ENCODE results near the gene C1orf87. TPM values are rescaled to one million over a fixed set of nuclear protein-coding genes. Genes with fewer than 3 reads are reported as not detected.

Gene C1orf87, protein sequence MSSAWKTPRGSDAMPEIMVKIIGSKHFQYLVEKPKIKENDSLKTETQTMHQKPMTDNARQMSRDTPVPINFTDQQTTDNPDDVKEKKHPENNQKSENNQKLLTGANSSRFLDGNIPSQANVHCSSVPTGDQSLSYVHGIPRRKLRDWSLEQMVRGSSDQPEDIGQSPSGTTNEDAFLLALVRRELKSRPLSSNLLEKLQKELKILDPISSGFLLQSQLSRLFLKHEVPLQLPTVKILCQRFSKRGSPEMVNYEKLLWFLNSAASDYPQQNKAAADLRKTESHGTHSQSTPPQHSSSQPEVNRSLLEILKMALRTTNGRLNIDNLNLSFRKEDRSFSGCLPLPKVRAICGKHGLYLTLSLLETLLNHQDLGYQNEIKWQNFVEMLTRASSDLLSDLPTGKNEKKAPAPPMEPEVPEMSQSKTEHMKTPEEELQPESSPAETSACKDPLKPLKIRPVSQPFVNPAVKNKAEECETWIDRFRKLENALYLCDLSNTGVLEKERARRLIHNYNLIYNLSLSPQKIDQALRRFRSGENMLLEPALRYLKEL
- total RNA-seq = not detected

DNA sequence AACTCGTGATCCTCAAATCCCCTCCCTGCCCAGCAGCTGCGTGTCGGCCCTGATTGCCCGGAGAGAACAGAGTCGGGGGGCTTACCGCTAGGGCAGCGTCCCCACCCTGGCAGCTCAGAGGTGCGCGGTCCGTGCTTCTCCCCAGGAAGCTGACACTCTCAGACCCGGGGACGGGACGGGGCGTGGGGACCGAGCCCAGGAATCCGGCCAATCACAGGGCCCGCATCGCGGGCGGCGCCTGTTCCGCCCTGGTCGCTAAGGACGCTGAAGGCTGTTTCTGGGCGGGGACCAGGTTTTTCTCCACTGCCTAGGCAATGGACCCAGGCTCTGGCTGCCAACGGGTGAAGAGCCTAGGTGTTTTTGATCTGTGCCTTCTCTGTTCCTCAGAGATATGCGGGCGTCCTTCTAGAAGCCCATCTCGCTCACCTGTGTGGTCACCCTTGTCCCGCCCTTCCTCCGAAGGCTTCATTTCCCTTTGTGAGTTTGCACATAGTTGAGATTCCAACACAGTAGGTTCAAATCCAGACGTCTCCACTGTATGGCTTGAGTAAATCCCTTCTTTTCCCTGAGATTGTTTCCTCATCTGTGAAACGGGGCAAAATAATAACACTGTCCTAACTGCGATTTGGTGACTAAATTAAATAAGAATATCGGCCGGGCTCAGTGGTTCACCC lies at the start of gene C1orf87:
TSS of gene C1orf87 (minus strand) at position 166 of the 674 bp plus-strand sequence. CDS start 1,127 bp downstream, outside the sequence.
- no peaks in the 10 kb centered on the region for H3K9me3 Mint-ChIP-seq
- H3K27me3 Mint-ChIP-seq = peaks cover 31% of the 10 kb centered on the region
- H3K36me3 Mint-ChIP-seq = no peaks in the 10 kb centered on the region
- ChIA-PET POLR2A (no interaction called here), CTCF (no interaction called here)
- H3K27ac Mint-ChIP-seq = no peak within 1 kb of the TSS
- DNase-seq = no peak
- intact Hi-C loops (cut with micrococcal nuclease) = no loop called here
- no peaks in the 10 kb centered on the region for H3K4me1 Mint-ChIP-seq (ENCODE audit: low read depth)
- no peak within 1 kb of the TSS for H3K4me3 Mint-ChIP-seq

DNA sequence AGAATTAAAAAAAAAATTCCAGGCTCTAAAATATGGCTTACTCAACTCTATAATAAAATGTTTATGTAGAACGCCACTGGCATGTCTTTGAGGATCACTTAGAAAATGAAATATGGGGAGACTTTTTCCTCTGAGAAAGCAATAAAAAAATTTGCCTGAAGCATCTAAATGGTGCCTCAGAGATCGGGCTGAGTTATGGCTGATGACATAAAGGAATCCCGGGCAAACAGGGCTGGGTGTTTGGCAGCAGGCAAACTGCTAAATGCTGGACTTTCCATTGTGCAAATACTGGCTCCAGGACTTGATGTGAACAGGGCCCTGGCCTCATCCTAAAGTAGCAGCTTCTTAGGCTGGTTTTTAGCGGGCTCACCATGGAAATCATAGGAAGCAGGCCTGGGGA lies 44.5 kb upstream of the C1orf87 start:
- ChIA-PET CTCF (no interaction called here), POLR2A (no interaction called here)
- Mint-ChIP-seq H3K27me3 (peaks cover under 1% of the 10 kb centered on the region), H3K4me1 (ENCODE audit: low read depth) (no peaks in the 10 kb centered on the region), H3K4me3 (no peak overlapping the region), H3K9me3 (no peaks in the 10 kb centered on the region), H3K36me3 (no peaks in the 10 kb centered on the region), H3K27ac (no peak overlapping the region)
- no peak for DNase-seq
- intact Hi-C loops (cut with micrococcal nuclease) = no loop called here

DNA sequence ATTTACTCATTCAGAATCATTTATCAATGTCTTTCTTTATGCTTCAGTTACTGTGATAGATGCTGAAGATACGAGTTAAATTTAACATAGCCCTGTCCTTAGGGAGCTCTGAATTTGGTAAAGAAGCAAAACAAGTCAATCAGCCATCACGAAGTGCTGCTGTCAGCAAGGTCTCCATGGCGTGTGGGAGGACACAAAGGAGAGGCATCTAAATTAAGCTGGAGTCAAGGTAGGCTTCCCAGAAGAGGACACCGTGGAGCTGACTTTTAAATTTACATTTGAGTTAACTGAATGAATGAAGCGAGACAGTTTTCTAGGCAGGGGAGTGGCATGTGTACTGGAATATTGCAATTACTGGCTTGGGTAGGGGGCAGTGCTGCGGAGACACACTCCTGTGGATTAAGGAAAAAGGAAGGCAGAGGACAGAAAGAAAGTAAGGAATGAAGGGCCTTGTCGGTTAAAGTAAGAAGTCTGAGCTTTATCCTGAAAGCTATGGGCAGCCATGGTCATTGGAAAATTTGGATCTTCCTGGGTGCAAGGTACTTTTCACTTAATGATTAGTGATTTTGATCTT lies 41.3 kb upstream of the C1orf87 start:
- Mint-ChIP-seq H3K9me3 (peaks cover 3% of the 10 kb centered on the region), H3K36me3 (no peaks in the 10 kb centered on the region), H3K4me1 (ENCODE audit: low read depth) (no peaks in the 10 kb centered on the region), H3K27ac (no peak overlapping the region), H3K4me3 (no peak overlapping the region), H3K27me3 (peaks cover 4% of the 10 kb centered on the region)
- DNase-seq = no peak
- ChIA-PET CTCF (no interaction called here), POLR2A (no interaction called here)
- intact Hi-C loops (cut with micrococcal nuclease) = no loop called here

- no peak overlapping the region for H3K27ac Mint-ChIP-seq
- DNase-seq = no peak
- POLR2A ChIA-PET = no interaction called here
- peaks cover 4% of the 10 kb centered on the region for H3K27me3 Mint-ChIP-seq
- H3K4me1 Mint-ChIP-seq (ENCODE audit: low read depth) = no peaks in the 10 kb centered on the region
- H3K4me3 Mint-ChIP-seq = no peak overlapping the region
- peaks cover 3% of the 10 kb centered on the region for H3K9me3 Mint-ChIP-seq
- intact Hi-C loops (cut with micrococcal nuclease) = no loop called here
- no peaks in the 10 kb centered on the region for H3K36me3 Mint-ChIP-seq
- CTCF ChIA-PET = no interaction called here
Observed at GRCh38 chr1:60113596-60113995, 40.0 kb upstream of the C1orf87 start.

- no peak for DNase-seq
- H3K27ac Mint-ChIP-seq = no peak overlapping the region
- intact Hi-C loops (cut with micrococcal nuclease) = no loop called here
- no peaks in the 10 kb centered on the region for H3K4me1 Mint-ChIP-seq (ENCODE audit: low read depth)
- no peak overlapping the region for H3K4me3 Mint-ChIP-seq
- H3K36me3 Mint-ChIP-seq = no peaks in the 10 kb centered on the region
- ChIA-PET CTCF (no interaction called here), POLR2A (no interaction called here)
- H3K27me3 Mint-ChIP-seq = peaks cover 4% of the 10 kb centered on the region
- H3K9me3 Mint-ChIP-seq = peaks cover 3% of the 10 kb centered on the region
Observed at GRCh38 chr1:60113028-60113427, 39.5 kb upstream of the C1orf87 start.

DNA sequence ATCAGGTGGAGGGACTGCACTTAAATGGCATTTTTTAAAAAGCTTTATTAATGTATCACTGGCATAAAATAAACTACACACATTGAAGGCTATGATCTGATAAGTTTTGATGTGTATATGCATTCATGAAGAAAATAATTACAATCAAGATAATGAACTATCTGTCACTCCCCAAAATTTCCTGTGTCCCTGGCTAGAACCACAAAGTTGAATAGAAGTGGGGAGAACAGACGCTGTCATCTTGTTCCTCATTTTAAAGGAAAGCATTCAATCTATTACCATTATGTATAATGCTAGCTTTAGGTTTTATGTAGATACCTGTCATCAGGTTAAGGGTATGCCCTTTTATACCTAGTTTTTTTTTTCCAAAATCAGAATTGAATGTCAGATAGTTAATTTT lies 38.1 kb upstream of the C1orf87 start:
- peaks cover 3% of the 10 kb centered on the region for H3K9me3 Mint-ChIP-seq
- ChIA-PET CTCF (no interaction called here), POLR2A (no interaction called here)
- no peak overlapping the region for H3K27ac Mint-ChIP-seq
- peaks cover 4% of the 10 kb centered on the region for H3K27me3 Mint-ChIP-seq
- no peaks in the 10 kb centered on the region for H3K4me1 Mint-ChIP-seq (ENCODE audit: low read depth)
- H3K4me3 Mint-ChIP-seq = no peak overlapping the region
- DNase-seq = no peak
- intact Hi-C loops (cut with micrococcal nuclease) = no loop called here
- H3K36me3 Mint-ChIP-seq = no peaks in the 10 kb centered on the region

DNA sequence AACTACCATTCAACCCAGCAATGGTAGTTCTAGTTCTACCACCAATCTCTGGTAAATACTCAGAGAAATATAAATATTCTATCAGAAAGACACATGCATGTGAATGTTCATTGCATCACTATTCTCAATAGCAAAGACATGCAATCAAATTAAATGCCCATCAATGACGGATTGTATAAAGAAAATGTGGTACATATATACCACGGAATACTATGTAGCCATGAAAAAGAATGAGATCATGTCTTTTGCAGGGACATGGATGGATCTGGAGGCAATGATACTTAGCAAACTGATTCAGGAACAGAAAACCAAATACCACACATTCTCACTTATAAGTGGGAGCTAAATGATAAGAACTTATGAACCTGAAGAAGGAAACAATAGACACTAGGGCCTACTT lies 37.5 kb upstream of the C1orf87 start:
- ChIA-PET POLR2A (no interaction called here), CTCF (no interaction called here)
- intact Hi-C loops (cut with micrococcal nuclease) = no loop called here
- H3K9me3 Mint-ChIP-seq = peaks cover 3% of the 10 kb centered on the region
- H3K4me3 Mint-ChIP-seq = no peak overlapping the region
- H3K36me3 Mint-ChIP-seq = no peaks in the 10 kb centered on the region
- peaks cover 4% of the 10 kb centered on the region for H3K27me3 Mint-ChIP-seq
- H3K4me1 Mint-ChIP-seq (ENCODE audit: low read depth) = no peaks in the 10 kb centered on the region
- DNase-seq = no peak
- no peak overlapping the region for H3K27ac Mint-ChIP-seq

GRCh38 chr1:60108196-60108595 lies 34.6 kb upstream of the C1orf87 start:
- no peaks in the 10 kb centered on the region for H3K4me1 Mint-ChIP-seq (ENCODE audit: low read depth)
- H3K27ac Mint-ChIP-seq = no peak overlapping the region
- ChIA-PET CTCF (no interaction called here), POLR2A (no interaction called here)
- H3K27me3 Mint-ChIP-seq = peaks cover 4% of the 10 kb centered on the region
- intact Hi-C loops (cut with micrococcal nuclease) = no loop called here
- H3K36me3 Mint-ChIP-seq = no peaks in the 10 kb centered on the region
- DNase-seq = no peak
- H3K4me3 Mint-ChIP-seq = no peak overlapping the region
- H3K9me3 Mint-ChIP-seq = peaks cover 3% of the 10 kb centered on the region

- Mint-ChIP-seq H3K9me3 (no peaks in the 10 kb centered on the region), H3K36me3 (no peaks in the 10 kb centered on the region), H3K27ac (no peak overlapping the region), H3K27me3 (no peaks in the 10 kb centered on the region), H3K4me3 (no peak overlapping the region), H3K4me1 (ENCODE audit: low read depth) (no peaks in the 10 kb centered on the region)
- ChIA-PET CTCF (no interaction called here), POLR2A (no interaction called here)
- no peak for DNase-seq
- intact Hi-C loops (cut with micrococcal nuclease) = no loop called here
Observed at GRCh38 chr1:60103186-60103585, 29.6 kb upstream of the C1orf87 start.

- Mint-ChIP-seq H3K4me3 (no peak overlapping the region), H3K4me1 (ENCODE audit: low read depth) (no peaks in the 10 kb centered on the region)
- CTCF ChIA-PET = no interaction called here
Observed at GRCh38 chr1:60102267-60103061, 28.9 kb upstream of the C1orf87 start.

DNA sequence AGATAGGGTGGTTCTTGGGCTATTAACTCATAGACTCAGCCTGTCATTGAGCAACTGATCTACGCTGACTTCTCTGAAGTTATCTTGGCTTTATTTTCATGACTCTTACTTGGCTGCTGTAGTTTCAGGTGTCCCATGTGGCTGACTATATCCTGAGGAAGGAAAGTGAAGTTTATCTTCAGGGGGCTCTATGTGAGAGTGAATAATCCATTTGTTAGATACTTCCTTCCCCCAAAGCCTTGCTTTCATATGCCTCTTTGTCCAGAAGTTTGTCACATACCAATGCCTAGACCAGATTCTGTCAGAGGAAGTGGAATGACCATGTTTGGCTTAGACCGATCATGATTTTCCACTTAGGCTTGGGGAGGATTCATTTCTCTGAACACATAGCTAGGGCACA lies 27.9 kb upstream of the C1orf87 start:
- no peak for DNase-seq
- Mint-ChIP-seq H3K36me3 (no peaks in the 10 kb centered on the region), H3K27me3 (peaks cover 1% of the 10 kb centered on the region), H3K9me3 (no peaks in the 10 kb centered on the region), H3K4me1 (ENCODE audit: low read depth) (no peaks in the 10 kb centered on the region), H3K4me3 (no peak overlapping the region), H3K27ac (no peak overlapping the region)
- POLR2A ChIA-PET = no interaction called here
- CTCF ChIA-PET = no interaction called here
- intact Hi-C loops (cut with micrococcal nuclease) = no loop called here

More at GRCh38 chr1:60102267-60103061, 28.9 kb upstream of the C1orf87 start:
- no peak overlapping the region for H3K27ac Mint-ChIP-seq
- no peaks in the 10 kb centered on the region for H3K9me3 Mint-ChIP-seq
- POLR2A ChIA-PET = no interaction called here
- H3K36me3 Mint-ChIP-seq = no peaks in the 10 kb centered on the region
- intact Hi-C loops (cut with micrococcal nuclease) = no loop called here
- DNase-seq = no peak
- peaks cover under 1% of the 10 kb centered on the region for H3K27me3 Mint-ChIP-seq

GRCh38 chr1:60091195-60091715 lies 17.7 kb upstream of the C1orf87 start:
- Mint-ChIP-seq H3K4me3 (no peak overlapping the region), H3K9me3 (no peaks in the 10 kb centered on the region), H3K27me3 (no peaks in the 10 kb centered on the region), H3K36me3 (no peaks in the 10 kb centered on the region), H3K27ac (no peak overlapping the region), H3K4me1 (ENCODE audit: low read depth) (no peaks in the 10 kb centered on the region)
- CTCF ChIA-PET = no interaction called here
- intact Hi-C loops (cut with micrococcal nuclease) = no loop called here
- no peak for DNase-seq
- POLR2A ChIA-PET = no interaction called here
